ENCODE results near the gene MAP1LC3B2.

The MAP1LC3B2 gene

DNA sequence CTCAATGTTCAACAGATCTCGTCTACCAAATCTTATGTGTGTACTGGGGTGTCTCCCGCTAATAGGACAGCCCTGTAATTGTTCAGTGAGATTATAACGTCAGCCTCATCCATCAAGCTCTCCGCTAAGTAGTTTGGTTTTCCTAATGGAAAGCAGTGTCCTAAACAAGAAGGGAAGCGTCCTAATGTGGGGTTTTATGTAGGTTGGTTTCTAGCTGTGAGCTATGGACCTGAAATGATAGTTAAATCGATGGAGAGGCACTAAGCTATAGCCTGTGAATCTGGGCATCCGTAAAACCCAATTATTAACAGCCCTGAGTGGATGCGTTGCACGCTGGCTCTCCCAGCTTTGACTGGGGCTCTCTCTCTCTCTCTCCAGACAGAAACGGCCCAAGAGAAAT lies 9.2 kb upstream of the MAP1LC3B2 start:
- H3K27ac ChIP-seq, result no peak overlapping the region
- TF ChIP-seq EZH2 (IDR thresholded peaks at IDR 0.05), result no peak
- no peak for TF ChIP-seq POLR2AphosphoS5 (IDR thresholded peaks at IDR 0.05; ENCODE audit: borderline replicate concordance, low read depth, low read length)
- TF ChIP-seq FOXP2 (optimal IDR thresholded peaks at IDR 0.05; ENCODE audit: control extremely low read depth, extremely low read length, insufficient read depth), result no peak
- no peaks in the 10 kb centered on the region for H3K36me3 ChIP-seq (ENCODE audit: insufficient read depth, low read length)
- H3K9me3 ChIP-seq (ENCODE audit: low read depth, low read length), result 0 out of 2 replicates have a peak, but pooled peaks cover 4% of the 10 kb centered on the region
- no peak overlapping the region for H3K9ac ChIP-seq (ENCODE audit: insufficient read length)
- DNase-seq (ENCODE audit: low read depth, low spot score), result no peak
- no peak overlapping the region for H3K4me3 ChIP-seq

DNA sequence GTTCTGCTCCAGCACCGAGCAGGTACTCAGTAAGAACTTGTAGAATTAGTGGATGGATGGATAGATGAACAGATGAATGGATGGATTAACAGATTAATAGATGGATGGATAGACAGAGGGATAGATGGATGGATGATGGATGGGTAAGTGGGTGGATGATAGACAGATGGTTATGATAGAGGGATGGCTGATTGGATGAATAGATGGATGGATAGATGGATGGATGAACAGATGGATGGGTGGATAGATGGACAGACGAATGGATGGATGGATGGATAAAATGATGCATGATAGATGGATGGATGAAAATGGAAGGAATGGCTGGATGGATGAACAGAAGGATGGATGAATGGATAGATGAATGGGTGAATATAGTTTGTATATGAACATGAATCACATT lies 8.0 kb upstream of the MAP1LC3B2 start:
- no peak overlapping the region for H3K9ac ChIP-seq (ENCODE audit: insufficient read length)
- H3K27ac ChIP-seq, result peak overlapping the region; percentile 89; the same call in 1 of the 2 replicates
- DNase-seq (ENCODE audit: low read depth, low spot score), result no peak
- H3K36me3 ChIP-seq (ENCODE audit: insufficient read depth, low read length), result no peaks in the 10 kb centered on the region
- TF ChIP-seq FOXP2 (optimal IDR thresholded peaks at IDR 0.05; ENCODE audit: control extremely low read depth, extremely low read length, insufficient read depth), result no peak
- no peak for TF ChIP-seq EZH2 (IDR thresholded peaks at IDR 0.05)
- no peak for TF ChIP-seq POLR2AphosphoS5 (IDR thresholded peaks at IDR 0.05; ENCODE audit: borderline replicate concordance, low read depth, low read length)
- H3K4me3 ChIP-seq, result no peak overlapping the region
- 0 out of 2 replicates have a peak, but pooled peaks cover 4% of the 10 kb centered on the region for H3K9me3 ChIP-seq (ENCODE audit: low read depth, low read length)

DNA sequence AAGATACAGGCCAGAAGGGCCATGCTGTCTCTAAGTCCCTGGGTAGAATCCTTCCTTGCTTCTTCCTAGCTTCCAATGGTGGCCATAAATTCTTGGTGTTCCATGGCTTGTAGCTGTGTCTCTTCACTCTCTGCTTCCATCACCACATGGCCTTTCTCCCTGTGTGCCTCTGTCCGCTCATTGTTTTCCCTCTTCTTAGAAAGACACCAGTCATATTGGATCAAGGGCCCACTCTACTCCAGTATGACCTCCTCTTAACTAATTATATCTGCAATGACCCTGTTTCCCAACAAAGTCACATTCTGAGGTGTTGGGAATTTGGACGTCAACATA lies 7.6 kb upstream of the MAP1LC3B2 start:
- no peak overlapping the region; the same call in 1 of the 2 replicates for H3K4me3 ChIP-seq
- peak overlapping the region; percentile 89 for H3K27ac ChIP-seq
- DNase-seq (ENCODE audit: low read depth, low spot score), result no peak
- no peaks in the 10 kb centered on the region for H3K36me3 ChIP-seq (ENCODE audit: insufficient read depth, low read length)
- H3K9ac ChIP-seq (ENCODE audit: insufficient read length), result no peak overlapping the region
- TF ChIP-seq POLR2AphosphoS5 (IDR thresholded peaks at IDR 0.05; ENCODE audit: borderline replicate concordance, low read depth, low read length), result no peak
- no peak for TF ChIP-seq EZH2 (IDR thresholded peaks at IDR 0.05)
- no peak for TF ChIP-seq FOXP2 (optimal IDR thresholded peaks at IDR 0.05; ENCODE audit: control extremely low read depth, extremely low read length, insufficient read depth)
- 0 out of 2 replicates have a peak, but pooled peaks cover 4% of the 10 kb centered on the region for H3K9me3 ChIP-seq (ENCODE audit: low read depth, low read length)

DNA sequence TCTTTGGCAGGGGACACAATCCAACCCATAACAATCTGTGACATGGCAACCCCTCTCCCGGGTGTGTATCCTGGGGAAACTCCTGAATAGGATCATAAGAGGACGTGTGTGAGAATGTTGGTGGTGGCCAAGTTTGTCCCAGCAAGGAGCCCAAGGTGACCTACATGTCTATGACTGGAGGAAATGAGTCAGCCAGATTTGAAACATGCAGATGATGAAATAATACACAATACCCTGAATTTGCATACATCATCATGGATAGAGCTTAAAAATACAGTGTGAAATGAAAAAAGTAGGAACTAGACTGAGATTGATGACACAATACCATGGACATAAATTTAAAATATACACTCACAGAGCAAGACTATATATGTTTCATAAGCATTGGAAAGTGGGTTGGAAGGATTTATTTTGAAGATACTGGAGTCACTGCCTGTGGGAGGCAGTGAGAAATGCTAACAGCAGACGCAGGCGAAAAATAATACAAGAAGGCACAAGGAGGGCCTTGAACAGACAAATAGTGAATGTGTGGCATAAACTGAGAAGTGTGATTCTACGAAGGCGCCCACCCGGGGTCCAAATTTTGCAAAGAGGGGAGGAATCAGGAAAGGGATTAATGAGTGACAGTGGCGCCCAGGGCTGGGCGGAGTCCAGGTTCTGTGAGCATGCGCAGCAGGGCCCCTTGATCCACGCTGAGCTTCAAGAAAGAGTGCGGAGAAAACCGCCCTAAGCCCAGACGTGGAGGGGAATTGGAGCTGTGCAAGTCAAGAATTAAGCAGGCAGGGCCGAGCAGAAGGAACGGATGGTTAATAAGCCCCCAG lies 7.0 kb upstream of the MAP1LC3B2 start:
- H3K9ac ChIP-seq (ENCODE audit: insufficient read length), result peak overlapping the region; percentile 56

DNA sequence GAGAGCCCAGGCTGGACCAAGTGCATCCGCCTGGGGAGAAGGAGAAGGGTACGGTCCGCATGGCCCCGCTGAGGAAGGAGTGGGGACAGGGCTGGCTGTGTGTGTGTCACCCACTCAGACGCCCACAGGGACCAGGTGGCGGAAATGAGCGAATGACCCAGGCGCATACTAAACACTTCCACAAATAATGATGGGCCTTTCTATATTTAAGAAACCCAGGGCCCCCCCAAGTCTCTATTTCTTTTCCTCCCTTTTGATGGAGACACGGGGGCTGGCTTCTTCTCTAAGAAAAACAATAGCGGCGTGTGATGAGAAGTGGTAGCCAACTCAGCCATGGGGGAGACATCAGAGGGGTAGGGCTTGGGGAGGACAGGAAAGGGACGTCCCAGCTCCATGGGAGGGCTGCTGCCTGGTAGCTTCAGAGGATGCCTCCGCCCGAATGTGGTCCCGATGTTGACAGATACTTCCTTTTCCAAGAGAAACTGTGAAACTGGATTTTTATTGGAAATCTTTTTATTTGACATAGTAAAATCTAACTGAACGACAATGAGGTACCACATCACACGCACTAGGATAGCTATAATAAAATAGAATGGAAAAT lies 6.3 kb upstream of the MAP1LC3B2 start:
- H3K4me3 ChIP-seq, result no peak overlapping the region
- H3K9ac ChIP-seq (ENCODE audit: insufficient read length), result peak overlapping the region; percentile 56
- no peak for DNase-seq (ENCODE audit: low read depth, low spot score)
- H3K27ac ChIP-seq, result peak overlapping the region; percentile 89
- 0 out of 2 replicates have a peak, but pooled peaks cover 4% of the 10 kb centered on the region for H3K9me3 ChIP-seq (ENCODE audit: low read depth, low read length)
- TF ChIP-seq FOXP2 (optimal IDR thresholded peaks at IDR 0.05; ENCODE audit: control extremely low read depth, extremely low read length, insufficient read depth) (no peak), EZH2 (IDR thresholded peaks at IDR 0.05) (no peak), POLR2AphosphoS5 (IDR thresholded peaks at IDR 0.05; ENCODE audit: borderline replicate concordance, low read depth, low read length) (no peak)
- no peaks in the 10 kb centered on the region for H3K36me3 ChIP-seq (ENCODE audit: insufficient read depth, low read length)

More for the DNA sequence above, 7.0 kb upstream of the MAP1LC3B2 start:
- TF ChIP-seq FOXP2 (optimal IDR thresholded peaks at IDR 0.05; ENCODE audit: control extremely low read depth, extremely low read length, insufficient read depth), result no peak
- TF ChIP-seq POLR2AphosphoS5 (IDR thresholded peaks at IDR 0.05; ENCODE audit: borderline replicate concordance, low read depth, low read length), result no peak
- no peak for TF ChIP-seq EZH2 (IDR thresholded peaks at IDR 0.05)
- H3K36me3 ChIP-seq (ENCODE audit: insufficient read depth, low read length), result no peaks in the 10 kb centered on the region
- peak; percentile 59 for DNase-seq (ENCODE audit: low read depth, low spot score)
- peak overlapping the region; percentile 89 for H3K27ac ChIP-seq
- H3K4me3 ChIP-seq, result peak overlapping the region; percentile 35
- 0 out of 2 replicates have a peak, but pooled peaks cover 4% of the 10 kb centered on the region for H3K9me3 ChIP-seq (ENCODE audit: low read depth, low read length)

DNA sequence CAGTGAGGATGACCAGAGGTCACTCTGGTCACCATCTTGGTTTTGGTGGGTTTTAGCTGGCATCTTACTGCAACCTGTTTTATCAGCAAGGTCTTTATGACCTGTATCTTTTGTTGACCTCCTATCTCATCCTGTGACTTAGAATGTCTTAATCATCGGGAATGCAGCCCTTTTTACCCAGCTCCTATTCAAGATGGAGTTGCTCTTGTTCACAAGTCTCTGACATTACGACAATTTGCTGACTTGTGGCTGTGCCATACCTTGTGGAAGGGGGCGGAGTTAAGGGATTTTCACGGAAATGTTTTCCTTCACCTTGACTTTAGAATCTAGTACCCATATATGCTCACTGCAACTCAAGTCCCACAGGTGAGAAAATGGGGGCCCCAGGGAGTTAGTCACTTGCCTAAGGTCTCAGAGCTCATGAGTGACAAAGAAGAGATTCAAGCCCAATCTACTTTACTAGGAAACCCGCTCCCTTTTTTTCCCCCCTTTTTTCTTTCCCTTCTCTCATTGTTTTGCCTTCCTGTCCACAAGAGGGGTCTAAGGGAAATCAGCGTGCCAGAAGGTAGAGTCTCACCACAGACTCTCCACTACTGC lies 2.7 kb upstream of the MAP1LC3B2 start:
- Histone ChIP-seq H3K4me3 (no peak overlapping the region), H3K9ac (ENCODE audit: insufficient read length) (no peak overlapping the region)
- no peak for TF ChIP-seq FOXP2 (optimal IDR thresholded peaks at IDR 0.05; ENCODE audit: control extremely low read depth, extremely low read length, insufficient read depth)
- no peak for TF ChIP-seq EZH2 (IDR thresholded peaks at IDR 0.05)
- TF ChIP-seq POLR2AphosphoS5 (IDR thresholded peaks at IDR 0.05; ENCODE audit: borderline replicate concordance, low read depth, low read length), result no peak

DNA sequence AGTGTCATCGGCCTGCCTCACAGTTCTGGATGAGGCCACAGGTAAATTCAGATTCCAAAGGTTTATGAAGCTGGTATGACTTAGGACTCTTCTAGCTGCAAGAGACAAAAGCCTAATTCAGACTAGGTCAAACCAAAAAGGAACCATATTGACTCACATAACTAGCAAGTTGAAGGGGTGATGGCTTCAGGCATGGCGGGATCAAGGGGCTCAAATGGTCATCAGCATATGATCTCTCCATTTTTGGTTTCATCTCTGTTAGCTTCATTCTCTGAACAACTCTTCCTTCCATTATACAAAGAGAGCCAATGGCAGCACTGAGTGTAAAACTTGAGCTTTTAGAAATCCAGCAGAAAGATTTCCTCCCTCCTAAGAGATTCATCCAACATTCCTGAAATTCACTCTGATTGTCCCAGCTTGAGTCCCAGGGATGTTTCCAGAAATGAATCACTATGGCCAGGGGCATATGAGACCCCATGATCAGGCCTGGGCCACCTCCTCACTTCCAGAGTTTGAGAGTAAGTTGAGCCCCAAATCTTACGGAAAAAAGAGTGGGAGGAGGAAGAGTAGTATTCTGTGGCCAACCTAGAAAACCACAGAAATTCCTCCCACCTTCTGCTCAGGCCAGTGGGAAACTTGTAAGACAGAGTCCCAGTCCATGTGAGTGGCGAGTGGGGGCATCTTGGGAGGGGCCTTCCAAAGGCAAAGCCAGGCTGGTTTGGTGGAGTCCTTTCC lies 2.0 kb upstream of the MAP1LC3B2 start:
- Histone ChIP-seq H3K36me3 (ENCODE audit: insufficient read depth, low read length) (no peaks in the 10 kb centered on the region), H3K9ac (ENCODE audit: insufficient read length) (no peak overlapping the region), H3K27ac (no peak overlapping the region), H3K9me3 (ENCODE audit: low read depth, low read length) (0 out of 2 replicates have a peak, but pooled peaks cover 4% of the 10 kb centered on the region), H3K4me3 (no peak overlapping the region)
- no peak for DNase-seq (ENCODE audit: low read depth, low spot score)
- TF ChIP-seq POLR2AphosphoS5 (IDR thresholded peaks at IDR 0.05; ENCODE audit: borderline replicate concordance, low read depth, low read length) (no peak), FOXP2 (optimal IDR thresholded peaks at IDR 0.05; ENCODE audit: control extremely low read depth, extremely low read length, insufficient read depth) (no peak), EZH2 (IDR thresholded peaks at IDR 0.05) (no peak)

More for the DNA sequence above, 2.7 kb upstream of the MAP1LC3B2 start:
- Histone ChIP-seq H3K27ac (no peak overlapping the region), H3K9me3 (ENCODE audit: low read depth, low read length) (0 out of 2 replicates have a peak, but pooled peaks cover 4% of the 10 kb centered on the region), H3K36me3 (ENCODE audit: insufficient read depth, low read length) (no peaks in the 10 kb centered on the region)
- no peak for DNase-seq (ENCODE audit: low read depth, low spot score)
